HG03442 (cell line): Measurements from ENCODE around the gene ELANE.
"Not testable (repeated sequence)": the region's sequence is repeated elsewhere in the genome, so short reads cannot be mapped to it uniquely, and the experiment has no call there.

Experiments used
- ATAC-seq: cut with Tn5 transposase; IDR thresholded peaks from one replicate; pipeline ENCODE4 v1.9.1; 2021; ENCODE audit warnings: mild to moderate bottlenecking, moderate library complexity; ENCODE audit not compliant: unreplicated experiment

The ELANE gene

GRCh38 chr19:813219-814151 lies 38.6 kb upstream of the ELANE start:
- no peak for ATAC-seq

GRCh38 chr19:814152-815078 lies 37.7 kb upstream of the ELANE start:
- ATAC-seq: no peak

- ATAC-seq: no peak
Observed at GRCh38 chr19:815079-815774, 36.9 kb upstream of the ELANE start.

GRCh38 chr19:815775-816499 lies 36.2 kb upstream of the ELANE start:
- no peak for ATAC-seq

- no peak for ATAC-seq
Observed at GRCh38 chr19:816500-816857, 35.6 kb upstream of the ELANE start.

- ATAC-seq: not testable (repeated sequence)
Observed at GRCh38 chr19:820212-820611, 31.9 kb upstream of the ELANE start.

- no peak for ATAC-seq
Observed at GRCh38 chr19:821231-821824, 30.8 kb upstream of the ELANE start.

GRCh38 chr19:821825-822503 lies 30.1 kb upstream of the ELANE start, which contains the start of gene PLPPR3:
Gene PLPPR3, minus strand, starts transcription at chr19:821955. Its CDS starts 396 bp downstream, at chr19:821559.
- ATAC-seq: no peak

- no peak for ATAC-seq
Observed at GRCh38 chr19:823565-824121, 28.5 kb upstream of the ELANE start.

GRCh38 chr19:824885-825284 lies 27.2 kb upstream of the ELANE start:
- no peak for ATAC-seq

GRCh38 chr19:825897-826644 lies 26.0 kb upstream of the ELANE start:
- ATAC-seq: no peak

GRCh38 chr19:827314-827709 lies 24.8 kb upstream of the ELANE start:
- no peak for ATAC-seq

GRCh38 chr19:827710-828321 lies 24.3 kb upstream of the ELANE start, which contains the start of gene AZU1:
Gene AZU1, plus strand, starts transcription at chr19:827837. Its CDS starts 10 bp downstream, at chr19:827847.
- no peak for ATAC-seq

- no peak for ATAC-seq
Observed at GRCh38 chr19:829129-829758, 22.9 kb upstream of the ELANE start.

- ATAC-seq: no peak
Observed at GRCh38 chr19:831407-832369, 20.4 kb upstream of the ELANE start.

GRCh38 chr19:834216-834615 lies 17.9 kb upstream of the ELANE start:
- no peak for ATAC-seq
